ENCODE measurements around the gene ACOX2. TPM values are rescaled to one million over a fixed set of nuclear protein-coding genes. Genes with fewer than 3 reads are reported as not detected.

Gene ACOX2
- total RNA-seq, 1 experiment from 2014 or later: 9.5 TPM

DNA sequence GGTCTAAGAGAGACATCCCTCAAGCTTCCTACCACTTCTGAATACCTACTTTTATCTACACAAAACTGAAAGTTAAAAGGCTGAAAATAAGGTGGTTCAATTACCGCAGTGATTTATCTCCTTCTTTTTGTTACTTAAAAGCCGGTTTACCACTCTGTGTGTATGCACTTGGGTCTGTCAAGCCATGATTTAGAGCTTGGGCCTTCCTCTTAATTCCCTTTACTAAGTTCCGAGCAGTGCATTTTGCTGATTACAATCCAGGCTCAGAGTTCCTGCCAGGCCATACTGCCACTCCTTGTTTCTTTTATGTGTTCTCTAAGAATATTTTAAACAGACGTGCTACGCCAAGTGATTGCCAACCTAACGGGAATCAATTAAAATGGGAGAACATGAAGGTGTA is 28.6 kb downstream of the ACOX2 start:
- BruUV-seq (replicated peaks): no TSS peak
- no peaks in the 10 kb centered on the region for H3K27me3 ChIP-seq (replicated peaks; ENCODE audit: control insufficient read depth, insufficient read depth, low read length)
- Mint-ChIP-seq H3K4me1 (ENCODE audit: low read depth, unreplicated experiment) (no peaks in the 10 kb centered on the region), H3K27ac (ENCODE audit: unreplicated experiment) (no peak overlapping the region), H3K36me3 (ENCODE audit: insufficient read depth, unreplicated experiment) (no peaks in the 10 kb centered on the region), H3K27me3 (ENCODE audit: insufficient read depth, unreplicated experiment) (no peaks in the 10 kb centered on the region), H3K9me3 (ENCODE audit: unreplicated experiment) (no peaks in the 10 kb centered on the region), H3K4me3 (ENCODE audit: unreplicated experiment) (no peak overlapping the region)
- no peaks in the 10 kb centered on the region for H3K36me3 ChIP-seq (ENCODE audit: control insufficient read depth, insufficient read depth, low read length)
- POLR2A ChIA-PET: no interaction called here
- H3K4me3 ChIP-seq (ENCODE audit: low read depth, low read length): no peak overlapping the region
- H3K9me3 ChIP-seq: no peaks in the 10 kb centered on the region
- DNase-seq: no peak
- 0 out of 2 replicates have a peak, but pooled peaks cover 5% of the 10 kb centered on the region for H3K4me1 ChIP-seq
- TF ChIP-seq, protein P1, sequence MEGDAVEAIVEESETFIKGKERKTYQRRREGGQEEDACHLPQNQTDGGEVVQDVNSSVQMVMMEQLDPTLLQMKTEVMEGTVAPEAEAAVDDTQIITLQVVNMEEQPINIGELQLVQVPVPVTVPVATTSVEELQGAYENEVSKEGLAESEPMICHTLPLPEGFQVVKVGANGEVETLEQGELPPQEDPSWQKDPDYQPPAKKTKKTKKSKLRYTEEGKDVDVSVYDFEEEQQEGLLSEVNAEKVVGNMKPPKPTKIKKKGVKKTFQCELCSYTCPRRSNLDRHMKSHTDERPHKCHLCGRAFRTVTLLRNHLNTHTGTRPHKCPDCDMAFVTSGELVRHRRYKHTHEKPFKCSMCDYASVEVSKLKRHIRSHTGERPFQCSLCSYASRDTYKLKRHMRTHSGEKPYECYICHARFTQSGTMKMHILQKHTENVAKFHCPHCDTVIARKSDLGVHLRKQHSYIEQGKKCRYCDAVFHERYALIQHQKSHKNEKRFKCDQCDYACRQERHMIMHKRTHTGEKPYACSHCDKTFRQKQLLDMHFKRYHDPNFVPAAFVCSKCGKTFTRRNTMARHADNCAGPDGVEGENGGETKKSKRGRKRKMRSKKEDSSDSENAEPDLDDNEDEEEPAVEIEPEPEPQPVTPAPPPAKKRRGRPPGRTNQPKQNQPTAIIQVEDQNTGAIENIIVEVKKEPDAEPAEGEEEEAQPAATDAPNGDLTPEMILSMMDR (IDR thresholded peaks at IDR 0.05; ENCODE audit: insufficient read depth in 1 of 2, low read depth in 1 of 2, low read length in 1 of 2, severe bottlenecking in 1 of 2, unreplicated experiment in 1 of 2): no peak
- intact Hi-C loops (cut with micrococcal nuclease; ENCODE audit: unreplicated experiment): no loop called here
- CTCF ChIA-PET: no interaction called here

DNA sequence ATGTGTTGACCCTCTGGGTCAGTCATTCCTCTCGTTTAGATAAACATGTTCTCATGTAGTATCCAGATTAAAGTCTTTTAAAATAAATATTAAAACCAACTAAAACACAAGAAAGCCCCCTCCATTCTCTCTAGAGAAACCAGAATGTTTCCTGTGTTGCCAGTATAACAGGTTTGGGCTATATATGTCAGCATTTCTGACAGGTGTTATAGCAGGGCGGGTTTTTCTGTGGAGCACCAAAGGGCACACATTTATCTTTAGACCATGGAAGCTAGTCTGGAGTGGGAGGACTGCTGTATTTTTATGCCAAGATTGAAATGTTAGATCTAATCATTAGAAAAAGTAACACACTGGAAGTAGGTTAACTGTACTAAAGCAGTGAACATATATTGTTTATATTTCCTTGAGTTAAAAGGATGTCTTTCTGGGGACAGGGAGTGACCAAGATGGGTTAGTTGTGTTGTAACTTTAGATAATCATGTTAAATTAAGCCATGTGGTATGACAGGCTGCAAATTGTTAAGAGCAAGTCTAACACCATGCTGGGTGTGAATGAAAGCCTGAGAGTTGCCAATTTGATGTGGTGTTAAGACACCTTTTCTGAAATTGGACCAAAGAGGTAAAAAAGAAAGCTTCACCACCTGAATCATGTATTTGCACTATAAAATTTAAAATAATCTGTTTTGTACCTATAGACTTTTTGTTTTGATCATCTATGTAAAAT is 29.5 kb downstream of the ACOX2 start:
- no TSS peak for BruUV-seq (replicated peaks)
- no peak overlapping the region for H3K4me3 ChIP-seq (ENCODE audit: low read depth, low read length)
- Mint-ChIP-seq H3K4me1 (ENCODE audit: low read depth, unreplicated experiment) (no peaks in the 10 kb centered on the region), H3K9me3 (ENCODE audit: unreplicated experiment) (no peaks in the 10 kb centered on the region), H3K27me3 (ENCODE audit: insufficient read depth, unreplicated experiment) (no peaks in the 10 kb centered on the region), H3K4me3 (ENCODE audit: unreplicated experiment) (no peak overlapping the region), H3K36me3 (ENCODE audit: insufficient read depth, unreplicated experiment) (no peaks in the 10 kb centered on the region), H3K27ac (ENCODE audit: unreplicated experiment) (no peak overlapping the region)
- ChIA-PET CTCF (no interaction called here), POLR2A (no interaction called here)
- no peaks in the 10 kb centered on the region for H3K27me3 ChIP-seq (replicated peaks; ENCODE audit: control insufficient read depth, insufficient read depth, low read length)
- TF ChIP-seq, protein P1 (IDR thresholded peaks at IDR 0.05; ENCODE audit: insufficient read depth in 1 of 2, low read depth in 1 of 2, low read length in 1 of 2, severe bottlenecking in 1 of 2, unreplicated experiment in 1 of 2): no peak
- intact Hi-C loops (cut with micrococcal nuclease; ENCODE audit: unreplicated experiment): no loop called here
- H3K36me3 ChIP-seq (ENCODE audit: control insufficient read depth, insufficient read depth, low read length): no peaks in the 10 kb centered on the region
- no peaks in the 10 kb centered on the region for H3K9me3 ChIP-seq
- 0 out of 2 replicates have a peak, but pooled peaks cover 5% of the 10 kb centered on the region for H3K4me1 ChIP-seq
- DNase-seq: no peak

DNA sequence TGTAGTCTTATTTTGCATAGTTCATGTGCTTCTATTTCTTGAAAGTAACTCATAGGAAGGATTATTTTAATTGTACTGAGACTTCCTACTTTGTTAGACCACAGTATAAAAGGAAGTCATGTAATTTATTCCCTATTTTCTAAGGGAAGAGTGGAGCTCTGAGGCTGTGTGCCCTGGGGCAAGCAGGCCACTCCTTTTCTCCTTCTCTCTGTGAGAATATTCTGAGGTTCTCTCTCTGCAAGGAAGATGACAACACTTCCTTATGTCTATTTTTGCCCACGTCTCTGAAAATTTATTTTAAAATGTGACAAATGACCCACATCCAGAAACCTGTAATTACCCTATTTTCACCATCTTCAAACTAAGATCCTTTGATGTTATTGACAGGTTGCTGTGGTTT is 34.1 kb downstream of the ACOX2 start:
- Histone ChIP-seq H3K4me1 (0 out of 2 replicates have a peak, but pooled peaks cover 5% of the 10 kb centered on the region), H3K36me3 (ENCODE audit: control insufficient read depth, insufficient read depth, low read length) (no peaks in the 10 kb centered on the region), H3K27me3 (replicated peaks; ENCODE audit: control insufficient read depth, insufficient read depth, low read length) (no peaks in the 10 kb centered on the region), H3K4me3 (ENCODE audit: low read depth, low read length) (no peak overlapping the region), H3K9me3 (no peaks in the 10 kb centered on the region)
- Mint-ChIP-seq H3K27me3 (ENCODE audit: insufficient read depth, unreplicated experiment) (no peaks in the 10 kb centered on the region), H3K4me3 (ENCODE audit: unreplicated experiment) (no peak overlapping the region), H3K4me1 (ENCODE audit: low read depth, unreplicated experiment) (no peaks in the 10 kb centered on the region), H3K36me3 (ENCODE audit: insufficient read depth, unreplicated experiment) (peaks cover 20% of the 10 kb centered on the region), H3K9me3 (ENCODE audit: unreplicated experiment) (no peaks in the 10 kb centered on the region), H3K27ac (ENCODE audit: unreplicated experiment) (no peak overlapping the region)
- BruUV-seq (replicated peaks): no TSS peak
- POLR2A ChIA-PET: no interaction called here
- no peak for DNase-seq
- intact Hi-C loops (cut with micrococcal nuclease; ENCODE audit: unreplicated experiment): no loop called here
- TF ChIP-seq, protein P1 (IDR thresholded peaks at IDR 0.05; ENCODE audit: insufficient read depth in 1 of 2, low read depth in 1 of 2, low read length in 1 of 2, severe bottlenecking in 1 of 2, unreplicated experiment in 1 of 2): no peak
- CTCF ChIA-PET: no interaction called here

Data from Caco-2 (cell line).